Transverse colon (tissue), 3 donors: Measurements from ENCODE around the gene RMI1.

ENCODE experiments used
- POLR2A ChIP-seq: fragments of 450-650 bp; IDR thresholded peaks from one replicate; pipeline ENCODE4 v1.6.1; 2016; ENCODE audit warnings: antibody characterized with exemption, mild to moderate bottlenecking, moderate library complexity
- POLR2AphosphoS5 ChIP-seq, 3 donors: sonication (generic); formaldehyde crosslinking; IDR thresholded peaks; one replicate each; pipeline ENCODE4 v1.6.1; 2016; ENCODE audit warnings: antibody characterized with exemption in 3 of 3

DNA sequence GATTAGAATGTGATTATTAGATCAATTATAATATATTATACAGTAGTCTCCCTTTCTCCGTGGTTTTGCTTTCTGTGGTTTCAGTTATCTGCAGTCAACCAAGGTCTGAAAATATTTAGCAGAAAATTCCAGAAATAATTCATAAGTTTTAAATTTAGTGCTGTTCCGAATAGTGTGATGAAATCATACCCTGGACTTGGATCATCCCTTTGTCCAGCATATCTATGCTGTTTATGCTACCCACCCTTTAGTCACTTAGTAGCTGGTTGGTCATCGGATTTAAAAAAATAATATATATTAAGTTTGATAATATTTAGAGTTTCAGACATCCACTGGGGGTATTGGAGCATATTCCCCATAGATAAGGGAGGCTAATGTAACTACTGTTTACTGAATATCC, 19.6 kb downstream of the RMI1 start:
- TF ChIP-seq POLR2AphosphoS5 (IDR thresholded peaks at IDR 0.05) = no peak
- TF ChIP-seq POLR2A = no peak
